Measurements from ENCODE around the gene TNFAIP2.

DNA sequence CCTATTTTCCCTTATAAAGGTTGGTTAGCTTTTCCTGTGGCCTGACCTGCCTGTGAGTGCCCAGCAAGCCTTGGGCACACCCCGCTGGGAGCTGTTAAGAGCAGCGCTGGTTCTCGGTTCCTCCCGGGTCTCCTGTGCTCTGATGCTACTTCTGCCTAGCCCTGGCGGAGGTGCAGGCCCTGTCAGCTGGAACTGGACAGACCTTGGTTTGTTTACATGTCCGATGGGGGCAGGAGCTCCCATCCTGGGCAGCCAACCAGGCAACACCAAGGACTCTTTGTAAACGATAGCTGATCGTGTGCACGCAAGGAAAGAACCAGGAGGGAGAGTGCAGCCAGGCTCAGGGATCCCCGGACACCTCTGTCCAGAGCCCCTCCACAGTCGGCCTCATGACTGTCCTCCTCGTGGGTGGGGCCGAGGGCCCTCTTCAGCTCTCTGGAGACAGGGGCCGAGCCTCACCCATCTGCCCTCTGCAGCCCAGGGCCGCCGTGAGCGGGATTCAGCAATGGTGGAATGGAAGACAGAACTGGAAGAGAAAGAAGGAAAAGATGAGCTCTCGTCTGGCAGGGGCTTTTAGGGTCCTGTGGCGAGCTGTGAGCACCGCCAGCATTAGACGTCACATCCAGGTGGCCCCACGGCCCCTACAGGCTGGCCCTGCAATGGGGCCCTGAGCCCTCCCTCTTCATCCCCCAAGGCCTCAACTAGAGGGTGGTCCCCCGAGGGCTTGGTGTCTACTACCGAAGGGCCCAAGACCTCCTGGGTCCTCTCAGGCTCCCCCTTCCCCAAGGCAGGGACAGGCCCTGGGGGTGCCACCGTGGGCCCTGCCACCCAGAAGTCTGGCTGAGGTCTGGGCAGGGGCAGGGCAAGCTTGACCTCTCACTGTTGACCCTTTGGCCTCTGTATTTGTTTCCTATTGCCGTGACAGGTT lies 12.3 kb downstream of the TNFAIP2 start:
- TF ChIP-seq, protein P1, sequence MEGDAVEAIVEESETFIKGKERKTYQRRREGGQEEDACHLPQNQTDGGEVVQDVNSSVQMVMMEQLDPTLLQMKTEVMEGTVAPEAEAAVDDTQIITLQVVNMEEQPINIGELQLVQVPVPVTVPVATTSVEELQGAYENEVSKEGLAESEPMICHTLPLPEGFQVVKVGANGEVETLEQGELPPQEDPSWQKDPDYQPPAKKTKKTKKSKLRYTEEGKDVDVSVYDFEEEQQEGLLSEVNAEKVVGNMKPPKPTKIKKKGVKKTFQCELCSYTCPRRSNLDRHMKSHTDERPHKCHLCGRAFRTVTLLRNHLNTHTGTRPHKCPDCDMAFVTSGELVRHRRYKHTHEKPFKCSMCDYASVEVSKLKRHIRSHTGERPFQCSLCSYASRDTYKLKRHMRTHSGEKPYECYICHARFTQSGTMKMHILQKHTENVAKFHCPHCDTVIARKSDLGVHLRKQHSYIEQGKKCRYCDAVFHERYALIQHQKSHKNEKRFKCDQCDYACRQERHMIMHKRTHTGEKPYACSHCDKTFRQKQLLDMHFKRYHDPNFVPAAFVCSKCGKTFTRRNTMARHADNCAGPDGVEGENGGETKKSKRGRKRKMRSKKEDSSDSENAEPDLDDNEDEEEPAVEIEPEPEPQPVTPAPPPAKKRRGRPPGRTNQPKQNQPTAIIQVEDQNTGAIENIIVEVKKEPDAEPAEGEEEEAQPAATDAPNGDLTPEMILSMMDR (IDR thresholded peaks at IDR 0.05): no peak
- no peak for TF ChIP-seq POLR2A (IDR thresholded peaks at IDR 0.05)
